Small intestine (tissue), 7 donors: ENCODE results near the gene SLC44A5. TPM values are rescaled to one million over a fixed set of nuclear protein-coding genes. Genes with fewer than 3 reads are reported as not detected.
"Not testable (repeated sequence)": the region's sequence is repeated elsewhere in the genome, so short reads cannot be mapped to it uniquely, and the experiment has no call there.

Experiments used
- DNase-seq, 2 donors: peaks; one replicate each; pipeline versions ENCODE4 v3.0.0 to v3.0.0-alpha.2; 2013
- FAIRE-seq: peaks from 2 replicates; lab custom pipeline; 2012; peaks lifted over from hg19 to GRCh38; lab: Jason Lieb, UNC
- H3K27ac ChIP-seq, 3 donors: one replicate each; pipeline ENCODE4 v1.5.1; 2013; ENCODE audit warnings: low read length in 2 of 3, mild to moderate bottlenecking in 2 of 3, control low read depth in 1 of 3, inconsistent platforms in 1 of 3, low read depth in 1 of 3, moderate library complexity in 1 of 3
- H3K27me3 ChIP-seq, 3 donors: one replicate each; pipeline ENCODE4 v1.6.1; 2013; ENCODE audit warnings: low read length in 3 of 3, inconsistent platforms in 1 of 3; ENCODE audit not compliant: control insufficient read depth in 3 of 3, insufficient read depth in 3 of 3
- H3K36me3 ChIP-seq, 3 donors: one replicate each; pipeline ENCODE4 v1.6.1; 2013; ENCODE audit warnings: low read length in 3 of 3, inconsistent platforms in 1 of 3, low read depth in 1 of 3, mild to moderate bottlenecking in 1 of 3, moderate library complexity in 1 of 3; ENCODE audit not compliant: control insufficient read depth in 3 of 3, insufficient read depth in 2 of 3
- H3K4me1 ChIP-seq, 3 donors: one replicate each; pipeline ENCODE4 v1.6.1; 2013; ENCODE audit warnings: low read length in 2 of 3, inconsistent platforms in 1 of 3, low read depth in 1 of 3, mild to moderate bottlenecking in 1 of 3, moderate library complexity in 1 of 3; ENCODE audit not compliant: control insufficient read depth in 3 of 3, insufficient read depth in 2 of 3
- H3K4me3 ChIP-seq, 3 donors: one replicate each; pipeline ENCODE4 v1.5.1; 2013; ENCODE audit warnings: low read length in 3 of 3, control low read depth in 1 of 3, inconsistent platforms in 1 of 3, low read depth in 1 of 3, mild to moderate bottlenecking in 1 of 3, moderate library complexity in 1 of 3
- H3K9me3 ChIP-seq, 2 donors: one replicate each; pipeline ENCODE4 v1.6.1; 2013; ENCODE audit warnings: low read depth in 1 of 2, low read length in 1 of 2; ENCODE audit not compliant: control insufficient read depth in 2 of 2, insufficient read depth in 1 of 2
- WGBS, 3 donors: extraction: QIAGEN DNeasy Blood & Tissue Kit; methylation state at CpG; one replicate each; pipeline ENCODE4 v1.1.7; 2013; 5-methylcytosine and 5-hydroxymethylcytosine counted together
- polyA plus RNA-seq, 4 donors: library from polyadenylated mRNA; stranded (reverse) in 3 of 4; unstranded in 1 of 4; fragments of 200-250 nt in 3 of 4; fragments of 120-200 nt in 1 of 4; gene quantifications; one replicate each; pipeline versions ENCODE4 v1.2.1 to v1.2.3, GENCODE V29; 2013
- donor health status: healthy with polysubstance abuse.
- donor health status: control.
- donor health status: control.
- donor health status: Bipolar disorder and iron deficiency.
- donor health status: healthy.

SLC44A5 gene
- polyA plus RNA-seq, 4 donors, result 0.40 to 1.4 (median 1.1) TPM; not detected in 1

GRCh38 chr1:75392278-75392677 is 218.6 kb downstream of the SLC44A5 start:
- FAIRE-seq, result no peak
- no peak for DNase-seq
- H3K9me3 ChIP-seq, result peaks cover 0 to 3% of the 10 kb centered on the region in 2 donors
- no peak overlapping the region for H3K27ac ChIP-seq
- no peak overlapping the region for H3K4me3 ChIP-seq
- H3K36me3 ChIP-seq, result no peaks in the 10 kb centered on the region
- H3K27me3 ChIP-seq, result no peaks in the 10 kb centered on the region
- 46 to 60% (median 47%) methylated on average over 1 of the region's 1 CpG for WGBS, 3 donors
- H3K4me1 ChIP-seq, result no peaks in the 10 kb centered on the region

GRCh38 chr1:75375476-75376447 is 235.2 kb downstream of the SLC44A5 start:
- H3K4me1 ChIP-seq, H3K27me3 ChIP-seq, H3K27ac ChIP-seq, H3K9me3 ChIP-seq, H3K36me3 ChIP-seq, FAIRE-seq, H3K4me3 ChIP-seq, DNase-seq: not testable (repeated sequence)
- 69 to 90% (median 75%) methylated on average over 10 to 23 of the region's 25 CpGs for WGBS, 3 donors

GRCh38 chr1:75373542-75374159 is 237.3 kb downstream of the SLC44A5 start:
- no peak overlapping the region for H3K27ac ChIP-seq
- no peaks in the 10 kb centered on the region for H3K4me1 ChIP-seq
- H3K36me3 ChIP-seq, result no peaks in the 10 kb centered on the region
- 59 to 80% (median 72%) methylated on average over 5 of the region's 5 CpGs for WGBS, 3 donors
- H3K4me3 ChIP-seq, result no peak overlapping the region
- DNase-seq, result no peak
- no peaks in the 10 kb centered on the region for H3K9me3 ChIP-seq
- no peak for FAIRE-seq
- H3K27me3 ChIP-seq, result no peaks in the 10 kb centered on the region

- no peak for FAIRE-seq
- Histone ChIP-seq H3K4me1 (no peaks in the 10 kb centered on the region), H3K9me3 (peaks cover 0 to 16% of the 10 kb centered on the region in 2 donors), H3K36me3 (no peaks in the 10 kb centered on the region), H3K4me3 (no peak overlapping the region), H3K27me3 (no peaks in the 10 kb centered on the region), H3K27ac (no peak overlapping the region)
- 72 to 83% (median 80%) methylated on average over 1 of the region's 1 CpG for WGBS, 3 donors
- no peak for DNase-seq
Measured at GRCh38 chr1:75366595-75366994, 244.3 kb downstream of the SLC44A5 start.

- peaks cover 0 to 3% of the 10 kb centered on the region in 2 donors for H3K9me3 ChIP-seq
- no peaks in the 10 kb centered on the region for H3K27me3 ChIP-seq
- FAIRE-seq, result no peak
- no peak overlapping the region for H3K27ac ChIP-seq
- H3K4me3 ChIP-seq, result no peak overlapping the region
- no peaks in the 10 kb centered on the region for H3K4me1 ChIP-seq
- WGBS, 3 donors, result 77 to 78% (median 78%) methylated on average over 2 of the region's 2 CpGs
- H3K36me3 ChIP-seq, result no peaks in the 10 kb centered on the region
- no peak for DNase-seq
Measured at GRCh38 chr1:75361260-75361659, 249.7 kb downstream of the SLC44A5 start.

GRCh38 chr1:75354267-75354666 is 256.6 kb downstream of the SLC44A5 start:
- not testable (repeated sequence) for H3K27me3 ChIP-seq, H3K4me1 ChIP-seq, H3K36me3 ChIP-seq, FAIRE-seq, H3K27ac ChIP-seq, H3K4me3 ChIP-seq, H3K9me3 ChIP-seq, DNase-seq
- 77 to 83% (median 79%) methylated on average over 6 of the region's 6 CpGs for WGBS, 3 donors

- WGBS, 3 donors, result 47 to 51% (median 50%) methylated on average over 2 of the region's 2 CpGs
- no peaks in the 10 kb centered on the region for H3K36me3 ChIP-seq
- H3K4me1 ChIP-seq, result no peaks in the 10 kb centered on the region
- H3K9me3 ChIP-seq, result no peaks in the 10 kb centered on the region
- FAIRE-seq (no peak), DNase-seq (no peak)
- H3K27ac ChIP-seq, result no peak overlapping the region
- H3K4me3 ChIP-seq, result no peak overlapping the region
- no peaks in the 10 kb centered on the region for H3K27me3 ChIP-seq
Measured at GRCh38 chr1:75353051-75353450, 257.9 kb downstream of the SLC44A5 start.

GRCh38 chr1:75345538-75346292 is 265.2 kb downstream of the SLC44A5 start:
- Histone ChIP-seq H3K9me3 (no peaks in the 10 kb centered on the region), H3K27me3 (no peaks in the 10 kb centered on the region), H3K4me3 (no peak overlapping the region), H3K4me1 (no peaks in the 10 kb centered on the region), H3K36me3 (no peaks in the 10 kb centered on the region), H3K27ac (no peak overlapping the region)
- DNase-seq, result no peak
- 70 to 73% (median 73%) methylated on average over 2 of the region's 2 CpGs for WGBS, 3 donors
- FAIRE-seq, result no peak
